ENCODE data around the gene SLC2A3. TPM values are rescaled to one million over a fixed set of nuclear protein-coding genes. Genes with fewer than 3 reads are reported as not detected.

The SLC2A3 gene
- 46.7 and 123 TPM in 2 replicates for total RNA-seq

GRCh38 chr12:7935590-7936581 lies at the start of gene SLC2A3:
SLC2A3 (minus strand) TSS chr12:7936187; CDS start chr12:7936034, 153 bp downstream.

GRCh38 chr12:7872566-7873319 lies 63.2 kb downstream of the SLC2A3 start, which contains the start of gene SLC2A14:
SLC2A14 (minus strand) TSS chr12:7872915; CDS start chr12:7869880, 3,035 bp downstream.

Other genes starting within 250 kb of the SLC2A3 start
- not detected in 2 replicates for gene GDF3, start 240.4 kb downstream of the SLC2A3 start, total RNA-seq
- gene DPPA3, start 224.8 kb downstream of the SLC2A3 start, total RNA-seq, result not detected in 2 replicates
- gene CLEC4C, start 188.8 kb downstream of the SLC2A3 start, total RNA-seq, result not detected in 2 replicates
- not detected in 2 replicates for gene NANOGNB, start 171.0 kb downstream of the SLC2A3 start, total RNA-seq
- gene NANOG, start 146.8 kb downstream of the SLC2A3 start, total RNA-seq, result not detected in 2 replicates
- gene SLC2A14, start 63.3 kb downstream of the SLC2A3 start, total RNA-seq, result 0.26 TPM in 1 of 2 replicates, not detected in the other
- 10.1 and 14.5 TPM in 2 replicates for gene FOXJ2, start 96.5 kb upstream of the SLC2A3 start, total RNA-seq
- gene C3AR1, start 130.2 kb upstream of the SLC2A3 start, total RNA-seq, result 1.9 TPM in 1 of 2 replicates, not detected in the other
- 34.6 and 38.2 TPM in 2 replicates for gene NECAP1, start 146.1 kb upstream of the SLC2A3 start, total RNA-seq
- gene CLEC4A, start 187.4 kb upstream of the SLC2A3 start, total RNA-seq, result 0.72 TPM in 1 of 2 replicates, not detected in the other
- not detected in 2 replicates for gene ZNF705A, start 220.8 kb upstream of the SLC2A3 start, total RNA-seq